B cell (primary cell): ENCODE results near the gene ATXN1. TPM values are rescaled to one million over a fixed set of nuclear protein-coding genes. Genes with fewer than 3 reads are reported as not detected.

Experiments
- ATAC-seq: fragments of 200-7000 bp; cut with Tn5 transposase; one replicate; pipeline ENCODE4 v1.10.0; 2021; ENCODE audit warnings: low read depth, mild to moderate bottlenecking, moderate number of reproducible peaks, moderate library complexity
- CTCF ChIA-PET: fragments of 350-600 bp; sonication (Branson Sonifier 250); formaldehyde crosslinking; loops from one replicate; lab custom pipeline; 2021; ENCODE audit warnings: antibody characterized with exemption, inconsistent platforms; lab: Charles Lee
- POLR2A ChIA-PET: fragments of 350-600 bp; sonication (Branson Sonifier 250); formaldehyde crosslinking; loops from one replicate; lab custom pipeline; 2021; ENCODE audit warnings: antibody characterized with exemption; lab: Charles Lee
- DNase-seq: peaks from one replicate; pipeline ENCODE4 v3.0.0; 2013
- H2AFZ ChIP-seq: 2 replicates; pipeline ENCODE4 v1.6.1; 2012; ENCODE audit warnings: mild to moderate bottlenecking, low read depth, low read length; ENCODE audit not compliant: insufficient read depth, poor library complexity, severe bottlenecking
- H3K27ac ChIP-seq, 2 donors: 1 replicate in 1 of 2; 2 replicates in 1 of 2; pipeline ENCODE4 v1.5.1; 2012 to 2013; ENCODE audit warnings: low read length in 2 of 2, mild to moderate bottlenecking in 2 of 2, moderate library complexity in 1 of 2
- H3K27me3 ChIP-seq, 4 experiments: fragments of 200-600 bp in 1 of 4; sonication (generic) in 1 of 4; replicated peaks in 1 of 4; 1 replicate in 2 of 4; 2 replicates in 2 of 4; pipeline versions ENCODE4 v1.6.1 to v1.7.0; 2013 to 2016; ENCODE audit warnings: low read length in 3 of 4, mild to moderate bottlenecking in 2 of 4, mixed read lengths in 1 of 4, moderate library complexity in 1 of 4; ENCODE audit not compliant: insufficient read depth in 4 of 4, control insufficient read depth in 3 of 4; ENCODE audit errors: control extremely low read depth in 1 of 4
- H3K36me3 ChIP-seq, 2 experiments: replicated peaks in 1 of 2; 1 replicate in 1 of 2; 2 replicates in 1 of 2; pipeline versions ENCODE4 v1.6.1 to v1.7.1; 2013; ENCODE audit warnings: low read length in 1 of 2; ENCODE audit not compliant: insufficient read depth in 2 of 2, control insufficient read depth in 1 of 2; ENCODE audit errors: control extremely low read depth in 1 of 2, extremely low read depth in 1 of 2
- H3K4me1 ChIP-seq, 2 donors: fragments of 200-600 bp in 1 of 2; sonication (generic) in 1 of 2; 1 replicate in 1 of 2; 2 replicates in 1 of 2; pipeline versions ENCODE4 v1.5.1 to v1.6.1; 2013 to 2017; ENCODE audit warnings: low read length in 2 of 2; ENCODE audit not compliant: control insufficient read depth in 2 of 2, insufficient read depth in 2 of 2
- H3K4me2 ChIP-seq: replicated peaks from 2 replicates; pipeline ENCODE3; 2012; ENCODE audit warnings: mild to moderate bottlenecking, low read depth, low read length; ENCODE audit not compliant: poor library complexity, severe bottlenecking
- H3K4me3 ChIP-seq, 5 experiments: fragments of 200-600 bp in 1 of 5; sonication (generic) in 1 of 5; 1 replicate in 3 of 5; 2 replicates in 2 of 5; pipeline versions ENCODE4 v1.5.1 to v1.7.0; 2011 to 2016; ENCODE audit warnings: low read length in 4 of 5, mild to moderate bottlenecking in 4 of 5, low read depth in 2 of 5, control low read depth in 1 of 5, moderate library complexity in 1 of 5; ENCODE audit not compliant: insufficient read depth in 1 of 5; ENCODE audit errors: control extremely low read depth in 1 of 5, extremely low read depth in 1 of 5
- H3K79me2 ChIP-seq: fragments of 200-600 bp; sonication (generic); one replicate; pipeline ENCODE4 v1.6.0; 2016; ENCODE audit warnings: low read length; ENCODE audit not compliant: control insufficient read depth, insufficient read depth
- H3K9ac ChIP-seq: fragments of 200-600 bp; sonication (generic); 2 replicates; pipeline ENCODE4 v1.6.1; 2017; ENCODE audit warnings: mild to moderate bottlenecking, low read length, moderate library complexity
- H3K9me3 ChIP-seq, 3 donors: one replicate each; pipeline versions ENCODE4 v1.6.1 to v1.7.1; 2013; ENCODE audit warnings: low read length in 2 of 3; ENCODE audit not compliant: control insufficient read depth in 2 of 3, insufficient read depth in 1 of 3; ENCODE audit errors: control extremely low read depth in 1 of 3
- H4K20me1 ChIP-seq: 2 replicates; pipeline ENCODE4 v1.6.0; 2012; ENCODE audit warnings: mild to moderate bottlenecking, low read length; ENCODE audit not compliant: insufficient read depth, control insufficient read depth, poor library complexity, severe bottlenecking
- H3K27ac Mint-ChIP-seq: one replicate; pipeline ENCODE4 v1.8.0; 2021; ENCODE audit warnings: mixed read lengths
- H3K27me3 Mint-ChIP-seq: one replicate; pipeline ENCODE4 v1.8.0; 2021; ENCODE audit warnings: mixed read lengths
- H3K4me1 Mint-ChIP-seq: one replicate; pipeline ENCODE4 v1.8.0; 2021; ENCODE audit warnings: mixed read lengths
- H3K4me3 Mint-ChIP-seq: one replicate; pipeline ENCODE4 v1.8.0; 2021; ENCODE audit warnings: mixed read lengths
- H3K9me3 Mint-ChIP-seq: one replicate; pipeline ENCODE4 v1.8.0; 2022; ENCODE audit warnings: mixed read lengths; ENCODE audit not compliant: insufficient read depth
- CTCF ChIP-seq: fragments of 200-600 bp; IDR thresholded peaks from one replicate; pipeline ENCODE4 v1.8.0; 2022; ENCODE audit warnings: antibody characterized with exemption, mild to moderate bottlenecking
- EZH2 ChIP-seq: IDR thresholded peaks from 2 replicates; pipeline ENCODE4 v1.6.1; 2012; ENCODE audit warnings: borderline replicate concordance, low read depth, mild to moderate bottlenecking, moderate library complexity, low read length; ENCODE audit not compliant: insufficient read depth, poor library complexity, severe bottlenecking
- WGBS: methylation state at CpG from one replicate; pipeline ENCODE4 v1.1.5; 2013; ENCODE audit warnings: missing lambda C conversion rate; ENCODE audit not compliant: insufficient coverage; 5-methylcytosine and 5-hydroxymethylcytosine counted together
- intact Hi-C: fragments of 100-400 bp; cut with micrococcal nuclease; formaldehyde crosslinking; loops from one replicate; pipeline ENCODE4 v1.10.0; 2022
- polyA plus RNA-seq: library from polyadenylated mRNA; depleted of rRNA; stranded (reverse); fragments of >200 nt; gene quantifications from 2 replicates; pipeline ENCODE4 v1.2.3, GENCODE V29; 2012
- total RNA-seq, 2 donors: library from RNA; stranded (reverse); fragments of 120-200 nt in 1 of 2; gene quantifications; 1 replicate in 1 of 2; 2 replicates in 1 of 2; pipeline versions ENCODE4 v1.2.3 to v1.2.4, GENCODE V29; 2013 to 2022

ATXN1 gene
- total and polyA plus RNA-seq, 2 donors (not counting 1 experiment from before 2014, with no cell fraction given), result 5.7 to 63.8 TPM

DNA sequence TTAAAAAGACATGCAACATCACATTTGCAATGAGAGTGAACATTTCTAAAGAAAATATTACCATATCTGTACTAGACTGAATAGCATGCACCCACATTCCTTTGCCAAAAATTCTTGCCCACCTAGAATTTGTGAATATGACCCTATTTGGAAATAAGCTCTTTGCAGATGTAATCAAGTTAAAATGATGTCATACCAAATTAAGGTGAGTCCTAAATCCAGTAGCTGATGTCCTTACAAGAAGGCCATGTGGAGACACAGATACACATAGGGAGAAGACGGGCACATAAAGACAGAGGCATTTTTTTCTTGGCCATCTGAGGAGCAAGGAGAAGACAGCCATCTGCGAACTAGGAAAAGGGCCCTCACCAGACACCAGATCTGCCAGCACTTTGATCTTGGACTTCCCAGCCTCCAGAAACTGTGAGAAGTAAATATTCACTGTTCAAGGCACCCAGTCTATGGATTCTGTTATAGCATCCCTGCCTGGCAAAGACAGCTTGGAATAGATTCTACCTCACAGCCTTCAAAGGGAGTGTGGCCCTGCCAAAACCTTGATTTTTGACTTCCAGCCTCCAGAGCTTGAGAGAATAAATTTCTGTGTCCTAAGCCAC lies 22.8 kb upstream of the ATXN1 start:
- no peaks in the 10 kb centered on the region for H4K20me1 ChIP-seq
- POLR2A ChIA-PET, result no interaction called here
- H3K27me3 ChIP-seq, result no peaks in the 10 kb centered on the region
- no peak overlapping the region for H3K4me3 ChIP-seq
- no peak overlapping the region for H3K9ac ChIP-seq
- TF ChIP-seq EZH2 (no peak), CTCF (no peak)
- no peak overlapping the region for H3K27ac ChIP-seq
- H3K9me3 ChIP-seq, result peaks cover 0 to 7% (median 0%) of the 10 kb centered on the region in 3 donors
- CTCF ChIA-PET, result interaction anchor here (0.7 to 1.2 kb wide), 2 partner anchors 8 to 467 kb away, joined by 3 to 4 read pairs; no protein-coding TSS in a partner anchor
- ATAC-seq, result no peak
- Mint-ChIP-seq H3K27ac (no peak overlapping the region), H3K9me3 (no peaks in the 10 kb centered on the region), H3K4me3 (no peak overlapping the region), H3K27me3 (peaks cover 9% of the 10 kb centered on the region), H3K4me1 (no peaks in the 10 kb centered on the region)
- WGBS, result 73% methylated on average over 1 of the region's 2 CpGs
- no peaks in the 10 kb centered on the region for H3K36me3 ChIP-seq
- H3K79me2 ChIP-seq, result no peaks in the 10 kb centered on the region
- intact Hi-C loops, result no loop called here
- H2AFZ ChIP-seq, result no peak overlapping the region
- H3K4me2 ChIP-seq, result no peak overlapping the region
- no peak for DNase-seq
- no peaks in the 10 kb centered on the region for H3K4me1 ChIP-seq

DNA sequence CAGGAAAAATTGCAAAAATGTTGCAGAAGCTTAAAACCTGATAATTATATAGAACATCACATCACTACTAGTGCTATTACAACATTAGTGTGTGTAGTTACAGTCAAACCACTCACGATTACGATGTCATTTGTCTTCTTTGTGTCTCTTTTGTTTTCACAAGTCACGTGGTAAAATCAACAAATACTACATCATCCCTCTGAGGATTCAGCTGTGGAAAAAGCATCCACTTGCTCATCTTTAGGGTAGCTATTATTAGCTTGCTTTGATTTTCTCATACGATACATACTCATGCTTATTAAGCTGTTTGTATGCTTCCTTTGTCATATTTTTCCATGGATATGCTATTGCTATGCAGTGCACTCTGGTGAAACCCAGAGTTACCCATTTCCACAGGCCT lies 22.2 kb upstream of the ATXN1 start:
- Mint-ChIP-seq H3K4me1 (no peaks in the 10 kb centered on the region), H3K27me3 (peaks cover 9% of the 10 kb centered on the region), H3K9me3 (no peaks in the 10 kb centered on the region), H3K4me3 (no peak overlapping the region), H3K27ac (no peak overlapping the region)
- no peaks in the 10 kb centered on the region for H3K79me2 ChIP-seq
- H3K4me1 ChIP-seq, result no peaks in the 10 kb centered on the region
- no peaks in the 10 kb centered on the region for H3K27me3 ChIP-seq
- H4K20me1 ChIP-seq, result no peaks in the 10 kb centered on the region
- H3K9ac ChIP-seq, result no peak overlapping the region
- H3K4me3 ChIP-seq, result no peak overlapping the region
- CTCF ChIA-PET, result no interaction called here
- 100% methylated on average over 2 of the region's 4 CpGs for WGBS
- peaks cover 0 to 4% (median 0%) of the 10 kb centered on the region in 3 donors for H3K9me3 ChIP-seq
- H2AFZ ChIP-seq, result no peak overlapping the region
- ATAC-seq, result no peak
- H3K4me2 ChIP-seq, result no peak overlapping the region
- DNase-seq, result no peak
- H3K36me3 ChIP-seq, result no peaks in the 10 kb centered on the region
- intact Hi-C loops, result no loop called here
- H3K27ac ChIP-seq, result no peak overlapping the region
- TF ChIP-seq CTCF (no peak), EZH2 (no peak)
- POLR2A ChIA-PET, result no interaction called here
